GM19099 (cell line): Measurements from ENCODE around the gene ETV3.

Experiments
- POLR2A ChIP-seq: IDR thresholded peaks from 3 replicates; pipeline ENCODE4 v1.6.1; 2011; ENCODE audit warnings: low read depth; ENCODE audit not compliant: insufficient read length; ENCODE audit errors: extremely low read depth

Gene ETV3

DNA sequence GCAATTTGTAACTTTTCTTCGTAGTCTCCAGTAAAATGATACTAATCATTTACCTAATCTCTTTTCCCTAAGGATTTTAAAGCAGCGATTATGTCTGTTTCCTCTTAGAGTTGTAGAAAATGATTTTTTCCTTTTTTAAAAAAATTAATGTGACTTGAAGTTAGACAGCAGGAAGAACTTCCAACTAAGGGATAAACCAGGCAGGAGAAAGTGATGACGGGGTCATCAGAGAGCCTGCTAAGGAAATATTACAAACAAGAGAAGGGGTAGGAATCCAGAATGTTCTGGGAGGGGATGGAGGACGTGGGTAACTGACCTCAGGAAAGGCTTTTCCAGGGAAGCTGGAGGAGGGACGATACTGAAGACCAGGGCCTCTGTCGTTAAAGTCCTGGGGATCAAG is 29.7 kb downstream of the ETV3 start:
- no peak for TF ChIP-seq POLR2A

DNA sequence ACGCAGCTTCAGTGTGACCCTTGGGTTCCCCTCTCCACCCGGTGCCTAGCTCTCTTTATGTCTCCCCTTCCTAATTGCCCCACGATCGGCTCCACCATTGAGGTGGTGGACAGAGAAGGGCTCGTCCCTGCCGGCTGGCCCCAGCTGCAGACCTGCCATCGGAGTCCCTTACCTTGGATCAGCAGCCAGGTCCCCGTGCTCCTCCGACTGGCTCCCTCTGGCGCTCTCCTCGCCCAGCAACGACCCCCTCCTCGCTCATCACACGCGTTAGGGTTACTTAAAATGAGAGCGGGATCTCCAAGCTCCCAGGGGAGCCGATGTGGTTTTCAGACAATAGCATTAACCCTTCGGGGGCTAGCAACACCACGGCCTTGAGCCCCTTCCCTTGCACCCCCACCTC is 30.5 kb downstream of the ETV3 start:
- no peak for TF ChIP-seq POLR2A

DNA sequence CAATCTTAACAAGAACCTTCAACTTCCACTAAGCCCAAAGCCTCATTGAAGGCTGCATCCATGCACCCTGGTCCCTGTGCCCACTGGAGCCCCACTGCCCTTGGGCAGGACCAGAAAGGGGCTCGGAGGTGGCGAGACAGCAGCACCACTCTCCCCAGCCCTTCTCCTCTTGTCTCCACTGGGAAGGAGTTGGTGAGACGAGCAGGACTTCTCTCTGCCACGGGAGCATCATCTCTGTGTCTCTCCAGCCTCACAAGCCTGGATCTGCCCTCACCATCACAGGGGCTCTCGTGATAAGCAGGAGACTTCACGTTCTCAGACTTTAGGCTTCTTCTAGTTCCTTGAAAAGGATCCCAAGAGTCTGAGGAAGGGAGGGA is 31.4 kb downstream of the ETV3 start:
- TF ChIP-seq POLR2A = no peak

DNA sequence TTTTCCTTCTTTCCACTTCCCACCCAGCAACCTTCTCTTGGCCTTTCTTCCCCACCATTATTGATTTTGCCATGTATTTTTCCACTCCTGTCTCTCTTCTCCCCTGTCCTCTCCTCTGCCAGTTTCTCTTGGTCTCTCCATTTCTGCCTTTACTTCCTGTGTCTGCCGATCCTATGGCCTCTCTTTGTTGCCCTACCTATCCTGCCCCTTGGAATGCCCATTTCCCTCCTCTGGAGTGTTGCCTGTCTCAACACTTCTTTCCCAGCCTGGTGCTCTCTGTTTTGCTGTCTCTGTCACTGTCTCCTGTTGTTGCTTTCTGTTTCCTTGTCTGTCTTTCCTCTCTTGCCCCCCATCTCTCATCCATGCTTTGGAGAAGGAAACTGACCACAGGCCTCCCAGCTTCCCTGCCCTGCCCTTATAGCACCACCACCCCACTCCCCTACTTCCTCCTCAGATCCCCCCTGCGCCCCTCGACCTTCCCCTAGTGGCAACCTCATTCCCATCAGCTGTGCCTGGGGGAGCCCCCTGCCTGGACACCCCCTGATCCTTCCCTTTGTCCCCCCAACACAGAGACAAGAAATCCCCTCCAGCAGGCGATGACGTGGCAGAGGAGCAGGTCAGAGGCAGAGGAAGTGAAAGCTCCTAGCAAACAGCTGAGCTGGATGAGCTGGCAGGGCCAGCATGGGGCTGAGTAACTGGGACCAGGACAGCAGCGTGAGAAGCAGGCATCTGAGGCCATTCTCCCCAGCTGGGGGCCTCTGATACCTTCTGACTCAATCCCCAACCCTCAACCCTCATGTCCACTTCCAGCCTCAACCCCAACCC is 32.0 kb downstream of the ETV3 start:
- TF ChIP-seq POLR2A = no peak

DNA sequence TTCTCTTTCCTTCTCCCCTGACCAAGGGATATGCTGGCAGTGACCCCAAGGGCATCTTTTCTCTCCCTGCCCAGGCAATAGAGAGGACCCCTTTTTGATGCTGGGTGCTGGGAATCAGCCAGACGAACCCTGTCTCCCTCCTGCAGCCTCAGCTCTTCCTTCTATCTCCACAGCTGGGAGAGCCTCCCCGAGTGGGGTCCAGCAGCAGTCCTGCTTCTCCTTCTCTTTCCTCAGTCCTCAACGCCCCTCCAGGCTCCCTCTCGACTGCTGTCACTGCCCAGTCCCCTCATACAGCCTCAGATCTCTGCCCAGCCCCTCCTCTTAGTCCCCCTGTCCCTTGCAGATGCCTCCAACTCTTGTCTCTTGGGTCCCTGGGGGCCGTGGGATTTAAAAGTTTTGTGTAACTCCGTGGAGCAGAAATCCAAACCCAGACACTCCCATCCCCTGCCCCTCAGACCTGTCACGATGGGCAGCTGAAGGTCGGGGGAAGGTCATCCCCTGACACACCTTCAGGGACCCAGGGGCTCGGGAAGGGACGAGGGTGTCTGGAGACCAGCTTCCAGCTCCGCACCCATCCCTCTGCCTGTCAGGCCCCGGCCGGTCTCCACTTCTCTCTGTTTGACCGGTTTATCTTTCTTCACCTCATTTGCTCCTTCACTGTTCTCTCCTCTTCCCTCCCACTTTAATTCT is 32.8 kb downstream of the ETV3 start:
- no peak for TF ChIP-seq POLR2A

DNA sequence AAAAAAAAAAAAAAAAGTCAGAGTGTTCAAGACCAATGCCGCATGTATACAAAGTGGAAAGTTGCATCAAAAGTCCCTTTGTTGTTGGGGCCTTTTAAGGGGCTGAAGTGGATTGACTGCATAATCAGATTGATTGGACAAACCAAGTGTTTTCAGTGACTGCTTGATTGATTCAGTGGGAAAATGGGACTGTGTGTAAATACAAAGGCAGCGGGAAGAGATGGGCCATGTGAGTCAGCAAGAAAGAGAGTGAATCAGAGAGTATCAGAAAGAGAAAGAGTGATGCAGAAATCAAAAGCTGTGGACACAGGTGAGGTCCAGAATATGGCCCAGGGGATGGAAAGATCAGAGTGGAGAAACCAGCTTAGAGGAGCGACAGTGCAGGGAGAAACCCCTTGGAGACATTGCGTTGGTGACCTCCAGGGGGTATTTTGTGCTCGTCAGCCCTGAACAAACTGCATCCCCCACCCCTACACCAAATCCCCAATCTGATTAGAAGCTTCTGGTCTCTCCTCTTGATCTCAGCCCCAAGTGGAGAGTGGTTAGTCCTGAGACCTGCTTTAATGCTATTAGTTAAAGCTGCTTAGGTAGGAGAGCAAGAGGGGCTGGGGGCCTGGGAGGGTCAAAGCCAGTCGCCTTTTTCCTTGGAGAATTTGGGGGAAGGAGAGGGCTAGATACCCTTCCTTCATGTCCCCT is 33.4 kb downstream of the ETV3 start:
- TF ChIP-seq POLR2A = no peak

DNA sequence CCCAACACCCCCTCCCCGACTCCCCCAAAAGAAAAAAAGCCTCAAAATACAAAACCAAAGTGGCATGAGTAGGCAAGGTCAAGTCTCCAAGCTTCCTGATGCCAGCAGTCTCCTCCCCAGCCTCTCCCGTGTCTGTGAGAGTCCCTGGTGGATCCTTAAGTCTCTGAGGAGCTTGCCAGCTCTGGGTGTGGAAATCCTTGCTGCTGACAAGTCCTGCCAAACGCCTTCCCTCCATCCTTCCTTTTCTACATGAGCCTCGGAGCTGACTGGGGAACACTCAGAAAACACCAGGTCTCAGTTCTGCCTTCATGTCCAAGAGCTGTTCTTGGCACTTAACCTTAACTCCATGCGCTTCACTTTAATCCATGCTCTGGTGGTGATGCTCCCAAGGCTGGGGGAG is 34.9 kb downstream of the ETV3 start:
- no peak for TF ChIP-seq POLR2A

DNA sequence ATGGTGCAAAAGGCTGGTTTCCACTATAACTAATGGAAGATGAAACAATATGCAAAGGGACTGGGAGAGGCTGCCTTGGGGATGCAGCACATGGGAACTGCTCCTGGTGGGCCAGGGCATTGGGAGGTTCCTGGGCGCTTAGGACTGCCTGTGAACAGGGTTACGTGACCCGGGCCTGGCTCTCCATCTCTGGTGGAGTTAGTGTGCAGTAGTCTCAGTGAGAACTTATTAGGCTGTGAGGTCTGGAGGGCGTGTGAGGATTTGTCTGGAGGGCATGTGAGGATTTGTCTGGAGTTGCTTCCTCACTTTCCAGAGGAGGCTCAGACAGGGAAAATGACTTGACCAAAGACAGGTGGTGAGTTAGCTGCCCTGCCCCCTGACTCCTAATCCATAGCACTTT is 37.0 kb downstream of the ETV3 start:
- no peak for TF ChIP-seq POLR2A

DNA sequence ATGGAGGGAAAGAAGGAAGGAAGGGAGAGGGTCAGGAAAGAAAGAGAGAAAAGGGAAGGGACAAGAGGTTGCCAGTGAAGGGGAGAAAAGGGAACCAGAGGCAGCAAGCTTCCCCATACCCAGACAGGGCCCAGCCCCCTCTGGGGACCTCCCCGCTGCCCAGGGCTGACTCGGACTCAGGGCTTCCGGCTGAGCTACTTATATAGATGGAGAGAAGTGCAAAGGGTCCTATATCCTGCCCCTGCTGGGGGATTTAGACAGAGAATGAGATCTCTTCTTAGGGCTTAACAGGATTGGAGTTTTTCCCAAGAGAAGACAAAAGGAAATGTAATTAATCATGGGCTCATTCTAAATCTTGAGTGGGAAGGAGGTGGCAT is 38.6 kb downstream of the ETV3 start, which contains the start of gene ETV3L:
ETV3L (minus strand) TSS at position 176 of the 377 bp plus-strand sequence. CDS start 285 bp downstream, outside the sequence.
- TF ChIP-seq POLR2A = no peak

DNA sequence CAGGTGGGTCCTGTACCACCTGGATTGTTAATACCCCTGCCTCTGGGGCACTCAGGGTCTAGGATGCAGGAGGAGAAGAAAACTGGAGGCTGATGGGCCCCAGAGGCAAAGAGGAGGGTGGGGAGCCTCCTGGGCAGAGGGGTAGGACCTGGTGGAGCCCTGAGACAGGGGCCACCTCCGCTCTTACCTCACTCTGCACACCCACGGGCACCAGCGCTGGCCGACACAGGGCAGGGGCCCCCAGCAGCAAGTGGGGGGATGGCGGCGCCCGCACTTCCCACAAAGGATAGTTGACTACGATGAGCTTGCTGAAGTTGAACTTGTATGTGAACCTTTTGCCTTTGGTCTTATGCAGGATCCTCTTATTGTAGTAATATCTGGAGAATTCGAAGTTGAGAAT is 39.7 kb downstream of the ETV3 start:
- no peak for TF ChIP-seq POLR2A

DNA sequence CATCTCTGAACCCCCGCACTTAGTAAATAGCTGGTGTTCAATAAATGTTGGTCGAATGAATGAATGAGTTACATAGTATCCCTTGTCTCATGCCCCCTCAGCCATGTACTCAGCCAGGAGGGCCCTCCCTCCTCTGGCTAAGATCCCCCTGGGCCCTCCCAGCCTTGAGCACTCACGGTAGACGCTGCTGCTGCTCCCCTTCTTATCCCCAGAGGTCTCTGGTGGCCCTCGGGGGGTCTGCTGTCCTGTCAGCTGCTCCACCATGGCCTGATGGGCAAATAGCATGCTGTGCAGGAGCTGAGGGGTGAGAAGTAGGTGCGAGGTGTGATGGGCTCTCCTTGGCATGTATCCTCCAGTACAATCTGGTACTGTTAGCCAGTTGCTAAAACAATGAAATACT is 40.5 kb downstream of the ETV3 start:
- TF ChIP-seq POLR2A = no peak

DNA sequence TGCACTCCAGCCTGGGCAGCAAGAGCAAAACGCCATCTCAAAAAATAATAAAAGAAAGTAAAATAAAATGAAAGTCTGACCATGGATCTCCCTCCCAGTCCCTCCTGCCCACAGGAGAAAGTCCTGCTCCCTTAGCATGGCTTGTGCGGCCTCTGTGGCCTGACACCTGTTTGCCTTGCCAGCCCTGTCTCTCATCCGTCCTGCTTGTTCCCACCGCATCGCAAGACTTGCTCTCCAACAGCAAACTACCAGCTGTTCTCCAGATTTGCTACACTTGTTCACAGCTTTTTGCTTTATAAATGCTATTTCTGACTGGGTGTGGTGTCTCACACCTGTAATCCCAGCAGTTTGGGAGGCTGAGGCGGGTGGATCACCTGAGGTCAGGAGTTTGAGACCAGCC is 41.3 kb downstream of the ETV3 start:
- no peak for TF ChIP-seq POLR2A

DNA sequence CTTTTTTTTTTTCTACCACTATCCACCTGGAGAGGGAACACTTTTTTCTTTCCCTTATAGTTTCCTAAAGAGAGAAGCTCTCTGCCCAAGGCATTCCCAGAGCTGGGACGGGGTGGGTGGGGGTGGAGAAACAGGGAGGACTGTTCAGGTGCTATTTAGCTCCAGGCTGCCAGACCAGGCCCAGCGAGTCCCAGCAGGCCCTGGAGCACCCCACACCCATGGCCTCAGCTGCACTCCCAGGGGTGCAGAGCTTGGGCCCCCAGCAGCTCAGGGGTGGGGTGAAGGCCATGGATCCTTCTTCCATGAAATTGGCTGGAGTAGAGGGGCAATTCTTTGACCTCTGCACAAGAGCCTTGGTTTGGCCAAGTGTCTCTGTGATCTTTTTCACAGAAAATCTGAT is 42.6 kb downstream of the ETV3 start:
- no peak for TF ChIP-seq POLR2A

DNA sequence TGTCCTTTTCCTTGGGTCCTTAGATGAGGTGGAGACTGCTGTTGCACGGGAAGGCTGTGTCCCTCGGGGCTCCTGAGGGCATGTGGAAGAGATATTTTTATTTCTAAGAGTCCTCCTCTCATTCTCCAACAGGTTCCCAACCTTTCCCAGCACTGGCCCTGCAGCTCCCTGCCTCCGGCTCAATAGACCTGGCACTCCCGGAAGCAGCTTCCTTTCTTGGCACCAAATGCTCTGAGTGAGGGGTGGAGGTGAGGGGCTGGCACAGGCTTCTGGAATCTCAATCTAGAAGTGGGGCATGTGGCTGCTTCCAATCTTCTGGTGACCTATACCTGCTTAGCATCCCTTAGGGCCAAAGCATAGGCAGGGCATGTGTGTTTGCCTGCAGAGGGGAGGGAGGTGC is 43.1 kb downstream of the ETV3 start:
- TF ChIP-seq POLR2A = no peak

DNA sequence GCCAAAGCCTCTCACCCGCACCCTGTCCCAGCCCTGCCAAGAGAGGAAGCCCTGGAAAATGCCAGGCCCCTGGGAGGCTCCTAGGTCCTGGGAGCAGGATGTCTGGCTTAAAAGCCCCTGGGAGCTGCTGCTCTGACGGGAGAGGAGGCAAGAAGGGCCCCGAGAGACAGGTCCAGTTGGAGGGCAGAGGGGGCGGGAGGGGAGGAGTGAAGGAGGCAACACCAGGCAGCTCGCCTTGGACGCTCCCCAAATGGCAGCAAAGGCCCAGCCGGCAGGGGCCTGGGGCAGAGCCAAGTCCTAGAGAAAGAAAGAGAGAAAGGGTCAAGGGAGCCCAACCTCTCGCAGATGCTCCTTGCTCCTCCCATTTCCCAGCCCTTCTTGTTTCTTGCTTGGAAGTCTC is 45.4 kb downstream of the ETV3 start:
- TF ChIP-seq POLR2A = no peak
